Right renal cortex interstitium (tissue), 3 donors: Measurements from ENCODE around the gene MUC12. TPM values are rescaled to one million over a fixed set of nuclear protein-coding genes. Genes with fewer than 3 reads are reported as not detected.
"Not testable (repeated sequence)": the region's sequence is repeated elsewhere in the genome, so short reads cannot be mapped to it uniquely, and the experiment has no call there.

Experiments used
- DNase-seq, 3 donors: peaks; one replicate each; pipeline ENCODE4 v3.0.0-alpha.2; 2013; ENCODE audit warnings: low read depth in 3 of 3, low spot score in 2 of 3
- polyA plus RNA-seq, 3 donors: library from polyadenylated mRNA; unstranded; fragments of 120-200 nt; gene quantifications; one replicate each; pipeline ENCODE4 v1.2.1, GENCODE V29; 2013; ENCODE audit not compliant: insufficient read length in 3 of 3

Gene MUC12
- polyA plus RNA-seq, 3 donors: 0.42 TPM; not detected in 2

DNA sequence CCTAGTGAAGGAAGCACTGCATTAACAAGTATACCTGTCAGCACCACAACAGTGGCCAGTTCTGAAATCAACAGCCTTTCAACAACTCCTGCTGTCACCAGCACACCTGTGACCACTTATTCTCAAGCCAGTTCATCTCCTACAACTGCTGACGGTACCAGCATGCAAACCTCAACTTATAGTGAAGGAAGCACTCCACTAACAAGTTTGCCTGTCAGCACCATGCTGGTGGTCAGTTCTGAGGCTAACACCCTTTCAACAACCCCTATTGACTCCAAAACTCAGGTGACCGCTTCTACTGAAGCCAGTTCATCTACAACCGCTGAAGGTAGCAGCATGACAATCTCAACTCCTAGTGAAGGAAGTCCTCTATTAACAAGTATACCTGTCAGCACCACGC lies 66.6 kb downstream of the MUC12 start:
- DNase-seq: no peak

DNA sequence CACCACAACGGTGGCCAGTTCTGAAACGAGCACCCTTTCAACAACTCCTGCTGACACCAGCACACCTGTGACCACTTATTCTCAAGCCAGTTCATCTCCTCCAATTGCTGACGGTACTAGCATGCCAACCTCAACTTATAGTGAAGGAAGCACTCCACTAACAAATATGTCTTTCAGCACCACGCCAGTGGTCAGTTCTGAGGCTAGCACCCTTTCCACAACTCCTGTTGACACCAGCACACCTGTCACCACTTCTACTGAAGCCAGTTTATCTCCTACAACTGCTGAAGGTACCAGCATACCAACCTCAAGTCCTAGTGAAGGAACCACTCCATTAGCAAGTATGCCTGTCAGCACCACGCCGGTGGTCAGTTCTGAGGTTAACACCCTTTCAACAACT lies 71.9 kb downstream of the MUC12 start:
- not testable (repeated sequence) for DNase-seq

DNA sequence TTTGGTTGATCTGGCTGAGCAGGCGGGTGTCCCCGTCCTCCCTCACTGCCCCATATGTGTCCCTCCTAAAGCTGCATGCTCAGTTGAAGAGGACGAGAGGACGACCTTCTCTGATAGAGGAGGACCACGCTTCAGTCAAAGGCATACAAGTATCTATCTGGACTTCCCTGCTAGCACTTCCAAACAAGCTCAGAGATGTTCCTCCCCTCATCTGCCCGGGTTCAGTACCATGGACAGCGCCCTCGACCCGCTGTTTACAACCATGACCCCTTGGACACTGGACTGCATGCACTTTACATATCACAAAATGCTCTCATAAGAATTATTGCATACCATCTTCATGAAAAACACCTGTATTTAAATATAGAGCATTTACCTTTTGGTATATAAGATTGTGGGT lies 89.0 kb downstream of the MUC12 start:
- DNase-seq: peak in 2 of 3 donors; percentile 41 to 54

DNA sequence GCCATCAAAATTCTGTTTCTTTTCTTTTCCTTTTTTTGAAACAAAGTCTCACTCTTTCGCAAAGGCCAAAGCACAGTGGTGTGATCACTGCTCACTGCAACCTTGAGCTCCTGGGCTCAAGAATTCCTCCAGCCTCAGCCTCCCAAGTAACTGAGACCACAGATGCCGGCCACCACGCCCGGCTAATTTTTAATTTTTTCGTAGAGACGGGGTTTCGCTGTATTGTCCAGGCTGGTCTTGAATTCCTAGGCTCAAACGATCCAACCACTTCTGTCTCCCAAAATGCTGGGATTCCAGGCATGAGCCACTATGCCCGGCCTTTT lies 90.2 kb downstream of the MUC12 start:
- DNase-seq: no peak

DNA sequence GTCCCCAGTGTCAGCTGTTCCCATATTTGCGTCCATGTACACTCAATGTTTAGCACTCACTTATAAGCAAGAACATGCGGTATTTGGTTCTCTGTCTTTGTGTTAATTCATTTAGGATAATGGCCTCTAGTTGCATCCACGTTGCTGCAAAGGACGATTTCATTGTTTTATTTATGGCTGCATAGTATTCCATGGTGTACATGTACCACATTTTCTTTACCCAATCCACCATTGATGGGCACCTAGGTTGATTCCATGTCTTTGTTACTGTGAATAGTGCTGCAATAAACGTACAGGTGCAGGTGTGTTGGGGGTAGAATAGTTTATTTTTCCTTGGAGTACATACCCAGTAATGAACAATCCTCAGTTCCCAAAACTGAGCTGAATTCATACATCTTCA lies 91.6 kb downstream of the MUC12 start:
- no peak for DNase-seq

DNA sequence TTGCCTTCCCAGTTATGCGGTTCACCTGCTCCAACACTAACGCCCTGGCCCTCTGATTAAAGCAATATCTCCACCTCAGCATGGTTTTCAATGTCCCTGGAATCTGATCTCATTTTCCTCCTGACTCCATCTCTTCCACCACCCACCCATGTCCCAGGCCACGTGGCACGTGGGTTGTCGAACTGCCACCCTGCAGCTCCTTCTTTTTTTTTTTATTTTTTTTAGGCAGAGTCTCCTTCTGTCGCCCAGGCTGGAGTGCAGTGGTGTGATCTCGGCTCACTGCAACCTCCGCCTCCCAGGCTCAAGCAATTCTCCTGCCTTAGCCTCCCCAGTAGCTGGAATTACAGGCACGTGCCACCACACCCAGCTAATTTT lies 94.8 kb downstream of the MUC12 start:
- DNase-seq: not testable (repeated sequence)

DNA sequence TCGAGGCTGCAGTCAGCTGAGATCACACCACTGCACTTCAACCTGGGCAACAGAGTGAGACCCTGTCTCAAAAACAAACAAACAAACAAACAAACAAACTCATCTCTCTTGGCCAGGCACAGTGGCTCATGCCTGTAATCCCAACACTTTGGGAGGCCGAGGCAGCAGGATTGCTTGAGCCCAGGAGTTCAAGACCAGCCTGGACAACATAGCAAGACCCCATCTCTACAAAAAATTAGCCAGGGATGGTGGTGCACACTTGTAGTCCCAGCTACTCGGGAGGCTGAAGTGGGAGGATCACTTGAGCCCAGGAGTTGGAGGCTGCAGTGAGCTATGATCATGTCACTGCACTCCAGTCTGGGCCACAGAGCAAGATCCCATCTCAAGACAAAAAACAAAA lies 95.8 kb downstream of the MUC12 start:
- not testable (repeated sequence) for DNase-seq

DNA sequence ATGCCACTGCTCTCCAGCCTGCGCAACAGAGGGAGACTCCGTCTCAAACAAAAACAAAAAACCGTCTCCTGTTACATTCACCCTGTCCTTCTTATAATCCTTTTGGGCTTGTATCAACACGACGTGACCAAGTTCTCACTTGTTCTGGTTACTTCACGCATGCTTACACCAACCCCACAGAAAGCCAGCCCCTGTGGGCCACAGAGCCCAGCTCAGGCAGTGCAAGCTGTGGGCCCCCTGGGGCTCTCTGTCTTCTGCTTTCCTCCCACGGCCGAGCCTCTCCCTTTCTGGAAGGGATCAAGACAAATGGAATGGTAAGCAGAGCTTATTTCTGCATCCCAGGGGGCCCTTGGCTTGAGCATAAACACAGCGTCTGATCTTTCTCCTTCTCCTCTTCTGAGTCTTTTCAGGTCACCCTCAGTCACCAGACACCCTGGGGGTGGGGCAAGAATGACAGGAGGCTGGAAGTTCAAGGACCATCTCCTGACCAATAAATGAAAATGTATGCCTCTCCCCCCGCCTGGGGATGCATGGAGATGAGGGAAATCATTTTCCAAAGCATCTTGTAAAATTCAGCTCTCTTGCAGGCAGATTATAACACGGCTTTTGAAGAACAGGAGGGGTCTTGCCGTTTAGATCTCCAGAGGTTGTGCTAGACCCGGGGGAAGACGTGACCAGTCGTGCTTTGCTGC lies 96.9 kb downstream of the MUC12 start:
- DNase-seq: no peak

DNA sequence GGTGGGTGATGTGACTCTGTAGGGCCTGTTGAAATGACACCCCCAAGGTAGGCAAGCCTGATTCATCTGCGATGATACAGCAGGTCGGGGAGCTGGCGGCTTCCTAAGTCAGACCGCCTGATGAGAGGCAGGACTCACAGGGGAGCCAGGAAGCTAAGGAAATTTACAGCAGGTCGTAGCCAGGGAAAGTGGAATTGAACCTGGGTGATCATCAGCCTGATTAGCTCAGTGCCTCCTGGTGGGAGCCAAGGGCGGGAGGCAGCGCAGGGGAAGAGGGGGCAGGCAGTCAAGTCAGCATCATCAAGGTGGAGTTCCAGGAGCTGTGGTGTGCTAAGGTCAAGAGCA lies 97.4 kb downstream of the MUC12 start:
- no peak for DNase-seq

DNA sequence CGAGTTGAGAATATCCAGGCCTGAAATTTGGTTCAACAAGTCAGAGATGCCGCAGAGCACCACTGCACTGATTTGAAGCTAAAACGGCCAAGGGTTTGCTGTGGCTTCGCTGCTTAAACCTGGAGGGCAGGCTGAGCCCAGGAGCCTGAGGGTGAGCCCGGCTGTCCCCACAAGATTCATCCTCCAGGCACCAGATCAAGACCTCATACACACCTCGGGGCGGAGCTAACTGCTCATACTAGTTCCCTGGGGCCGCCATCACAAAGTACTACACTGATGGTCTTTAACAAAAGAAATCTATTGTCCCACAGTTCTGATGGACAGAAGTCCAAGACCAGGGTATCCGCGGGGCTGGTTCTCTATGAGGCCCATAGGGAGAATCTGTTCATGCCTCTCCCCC lies 99.0 kb downstream of the MUC12 start:
- DNase-seq: no peak

Other genes with a start within 250 kb of the MUC12 start
- under 1 TPM in 2 of 3 donors, not detected in 1; 0.10 to 0.11 TPM for gene EPO, start 249.1 kb upstream of the MUC12 start, polyA plus RNA-seq
- gene ZAN, start 236.0 kb upstream of the MUC12 start, polyA plus RNA-seq: under 1 TPM in 1 of 3 donors, not detected in 2; 0.03 TPM
- gene EPHB4, start 142.0 kb upstream of the MUC12 start, polyA plus RNA-seq: 100 to 1,000 TPM in 1 of 3 donors, 10 to 100 TPM in 2; 77.9 to 101 (median 81.5) TPM
- gene SLC12A9, start 116.9 kb upstream of the MUC12 start, polyA plus RNA-seq: 10 to 100 TPM; 17.2 to 19.8 (median 17.6) TPM
- gene TRIP6, start 102.2 kb upstream of the MUC12 start, polyA plus RNA-seq: 10 to 100 TPM; 63.9 to 74.3 (median 64.5) TPM
- 100 to 1,000 TPM; 136 to 156 (median 154) TPM for gene SRRT, start 94.5 kb upstream of the MUC12 start, polyA plus RNA-seq
- gene UFSP1, start 79.8 kb upstream of the MUC12 start, polyA plus RNA-seq: 1 to 10 TPM in 2 of 3 donors, under 1 TPM in 1; 0.96 to 2.3 (median 1.9) TPM
- 1 to 10 TPM; 3.2 to 3.7 (median 3.2) TPM for gene ACHE, start 73.7 kb upstream of the MUC12 start, polyA plus RNA-seq
- under 1 TPM; 0.25 to 0.71 (median 0.43) TPM for gene MUC3A, start 20.0 kb upstream of the MUC12 start, polyA plus RNA-seq
- not detected for gene MUC17, start 50.5 kb downstream of the MUC12 start, polyA plus RNA-seq
- gene TRIM56, start 115.9 kb downstream of the MUC12 start, polyA plus RNA-seq: 10 to 100 TPM; 15.5 to 16.3 (median 16.2) TPM
- 1 to 10 TPM in 2 of 3 donors, under 1 TPM in 1; 0.89 to 1.2 (median 1.1) TPM for gene SERPINE1, start 157.5 kb downstream of the MUC12 start, polyA plus RNA-seq
- gene AP1S1, start 184.9 kb downstream of the MUC12 start, polyA plus RNA-seq: 10 to 100 TPM; 72.1 to 82.5 (median 76.9) TPM
- under 1 TPM; 0.07 to 0.21 (median 0.08) TPM for gene VGF, start 196.0 kb downstream of the MUC12 start, polyA plus RNA-seq
- not detected for gene NAT16, start 210.7 kb downstream of the MUC12 start, polyA plus RNA-seq
- under 1 TPM; 0.12 to 0.96 (median 0.60) TPM for gene MOGAT3, start 231.5 kb downstream of the MUC12 start, polyA plus RNA-seq
- 10 to 100 TPM; 41.6 to 42.5 (median 42.4) TPM for gene PLOD3, start 248.0 kb downstream of the MUC12 start, polyA plus RNA-seq
- 10 to 100 TPM; 48.6 to 55.2 (median 52.8) TPM for gene ZNHIT1, start 248.6 kb downstream of the MUC12 start, polyA plus RNA-seq